ENCODE data around the gene SNX22.

The SNX22 gene

DNA sequence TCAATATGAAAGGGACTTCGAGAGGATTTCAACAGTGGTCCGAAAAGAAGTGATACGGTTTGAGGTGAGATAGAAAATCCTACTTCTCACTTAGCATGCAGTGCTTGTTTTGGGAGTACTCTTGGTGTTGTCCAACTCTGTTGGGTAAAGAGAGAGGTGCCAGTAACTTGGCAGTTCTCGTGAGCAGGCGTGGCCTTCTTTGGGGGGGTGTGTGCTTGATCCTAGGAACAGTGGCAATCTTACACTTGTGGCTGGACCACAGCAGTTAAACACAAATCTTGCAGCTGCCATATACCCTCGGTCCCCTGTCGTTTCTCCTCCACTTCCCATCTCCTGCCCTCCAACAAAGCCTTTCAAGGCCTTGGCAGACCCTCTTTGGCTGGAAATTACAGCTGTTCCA is 15.2 kb upstream of the SNX22 start:
- H3K9ac ChIP-seq (ENCODE audit: low read length), result no peak overlapping the region
- no peaks in the 10 kb centered on the region for H3K9me3 ChIP-seq (ENCODE audit: control insufficient read depth, low read length)
- H3K36me3 ChIP-seq (ENCODE audit: control insufficient read depth, insufficient read depth, low read length, severe bottlenecking), result peaks cover 74% of the 10 kb centered on the region
- DNase-seq (ENCODE audit: low read depth), result no peak
- H3K4me1 ChIP-seq (ENCODE audit: control insufficient read depth, insufficient read depth, low read length), result peaks cover 11% of the 10 kb centered on the region
- H3K4me3 ChIP-seq (ENCODE audit: low read length), result no peak overlapping the region
- no peaks in the 10 kb centered on the region for H3K27me3 ChIP-seq (replicated peaks; ENCODE audit: control insufficient read depth, insufficient read depth, low read length)

DNA sequence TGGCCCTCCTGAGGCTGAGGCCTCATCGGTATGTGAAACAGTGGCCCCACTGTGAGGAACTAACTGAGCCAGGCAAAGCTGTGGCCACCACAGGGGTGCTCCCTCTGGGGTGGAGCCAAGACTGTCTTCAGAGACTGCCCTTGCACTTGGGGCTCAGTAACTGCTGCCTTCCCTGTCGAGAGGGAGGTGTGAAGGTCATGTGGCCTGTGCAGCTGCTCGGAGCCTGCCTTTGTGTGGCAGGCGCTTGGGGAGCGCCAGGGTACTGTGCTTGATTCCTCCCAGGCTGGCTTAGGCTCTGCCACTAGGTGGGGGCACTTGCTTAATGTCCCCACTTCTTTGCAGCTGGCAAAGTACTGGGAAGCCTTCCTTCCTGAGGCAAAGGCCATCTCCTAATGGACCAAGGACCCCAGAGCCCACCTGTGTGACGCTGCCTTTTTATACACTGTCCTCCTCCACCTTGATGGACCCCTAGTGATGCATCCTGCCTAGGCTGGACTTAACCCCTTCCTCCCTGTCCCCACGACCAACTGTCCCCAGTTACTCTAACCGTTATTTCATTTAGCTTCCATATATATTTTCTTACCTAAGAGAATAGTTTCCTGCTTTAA is 14.2 kb upstream of the SNX22 start:
- Histone ChIP-seq H3K9me3 (ENCODE audit: control insufficient read depth, low read length) (no peaks in the 10 kb centered on the region), H3K4me1 (ENCODE audit: control insufficient read depth, insufficient read depth, low read length) (peaks cover 11% of the 10 kb centered on the region), H3K27me3 (replicated peaks; ENCODE audit: control insufficient read depth, insufficient read depth, low read length) (no peaks in the 10 kb centered on the region), H3K36me3 (ENCODE audit: control insufficient read depth, insufficient read depth, low read length, severe bottlenecking) (peaks cover 73% of the 10 kb centered on the region), H3K4me3 (ENCODE audit: low read length) (no peak overlapping the region), H3K9ac (ENCODE audit: low read length) (no peak overlapping the region)
- no peak for DNase-seq (ENCODE audit: low read depth)

DNA sequence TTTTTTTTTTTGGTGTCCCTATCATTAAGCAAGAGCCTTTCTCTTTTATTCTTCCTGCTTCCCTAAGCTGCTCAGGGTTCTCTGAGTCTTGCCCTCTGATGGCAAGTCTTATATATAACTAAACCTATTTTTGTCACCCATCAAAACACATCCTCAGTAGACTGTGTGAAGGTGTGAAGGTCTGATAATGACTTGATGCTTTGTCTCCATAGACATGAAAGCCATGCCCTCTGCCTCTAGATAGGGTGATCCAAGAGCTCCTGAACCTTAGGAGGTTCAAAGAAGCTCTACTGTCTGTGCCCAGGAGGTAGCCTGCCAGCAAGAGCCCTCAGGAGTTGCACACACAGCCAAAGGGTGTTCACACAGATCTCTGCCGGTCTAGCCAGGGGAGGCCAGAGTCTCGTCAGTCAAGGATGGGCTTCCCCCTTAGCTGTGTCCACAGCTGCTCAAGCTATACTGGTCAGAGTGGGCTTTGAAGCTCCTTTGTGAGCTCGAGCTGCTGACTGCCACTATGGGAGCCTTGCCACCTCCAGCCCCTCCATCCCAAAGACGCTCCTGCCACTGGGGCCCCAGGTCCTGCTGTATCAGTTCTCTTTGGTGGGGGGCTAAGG is 13.1 kb upstream of the SNX22 start:
- Histone ChIP-seq H3K9ac (ENCODE audit: low read length) (no peak overlapping the region), H3K4me1 (ENCODE audit: control insufficient read depth, insufficient read depth, low read length) (peaks cover 11% of the 10 kb centered on the region), H3K9me3 (ENCODE audit: control insufficient read depth, low read length) (no peaks in the 10 kb centered on the region), H3K36me3 (ENCODE audit: control insufficient read depth, insufficient read depth, low read length, severe bottlenecking) (peaks cover 76% of the 10 kb centered on the region), H3K27me3 (replicated peaks; ENCODE audit: control insufficient read depth, insufficient read depth, low read length) (no peaks in the 10 kb centered on the region), H3K4me3 (ENCODE audit: low read length) (no peak overlapping the region)
- no peak for DNase-seq (ENCODE audit: low read depth)

DNA sequence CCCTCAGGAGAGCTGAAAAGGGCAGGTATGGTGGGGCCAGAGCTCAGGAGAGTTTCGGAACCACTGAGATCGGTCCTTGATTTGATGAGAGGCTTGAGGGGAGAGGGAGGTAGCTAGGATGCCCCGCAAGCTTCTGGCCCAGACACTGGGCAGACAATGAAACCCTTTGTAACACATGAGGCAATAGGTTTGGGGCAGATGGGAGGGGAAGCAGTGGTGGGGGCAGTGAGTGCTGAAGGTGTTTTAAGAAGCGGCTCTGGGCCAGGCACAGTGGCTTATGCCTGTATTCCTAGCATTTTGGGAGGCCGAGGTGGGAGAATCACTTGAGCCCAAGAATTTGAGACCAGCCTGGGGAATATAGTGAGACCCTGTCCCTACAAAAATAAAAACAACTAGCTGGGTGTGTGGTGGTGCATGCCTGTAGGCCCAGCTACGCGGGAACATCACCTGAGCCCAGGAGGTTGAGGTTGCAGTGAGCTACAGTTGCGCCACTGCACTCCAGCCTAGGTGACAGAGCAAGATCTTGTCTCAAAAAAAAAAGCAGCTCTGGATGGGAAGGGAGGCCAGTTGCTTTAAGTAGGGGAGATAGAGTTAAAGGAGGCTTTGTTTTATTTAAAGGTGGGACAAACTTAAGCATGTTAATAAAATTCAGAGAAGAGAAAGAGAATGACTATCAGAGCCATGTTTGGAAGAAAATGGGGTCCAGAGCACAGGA is 9.6 kb upstream of the SNX22 start:
- no peak overlapping the region for H3K9ac ChIP-seq (ENCODE audit: low read length)
- no peaks in the 10 kb centered on the region for H3K9me3 ChIP-seq (ENCODE audit: control insufficient read depth, low read length)
- H3K27me3 ChIP-seq (replicated peaks; ENCODE audit: control insufficient read depth, insufficient read depth, low read length), result no peaks in the 10 kb centered on the region
- no peak overlapping the region for H3K4me3 ChIP-seq (ENCODE audit: low read length)
- H3K4me1 ChIP-seq (ENCODE audit: control insufficient read depth, insufficient read depth, low read length), result no peaks in the 10 kb centered on the region
- DNase-seq (ENCODE audit: low read depth), result no peak
- peaks cover 68% of the 10 kb centered on the region for H3K36me3 ChIP-seq (ENCODE audit: control insufficient read depth, insufficient read depth, low read length, severe bottlenecking)

DNA sequence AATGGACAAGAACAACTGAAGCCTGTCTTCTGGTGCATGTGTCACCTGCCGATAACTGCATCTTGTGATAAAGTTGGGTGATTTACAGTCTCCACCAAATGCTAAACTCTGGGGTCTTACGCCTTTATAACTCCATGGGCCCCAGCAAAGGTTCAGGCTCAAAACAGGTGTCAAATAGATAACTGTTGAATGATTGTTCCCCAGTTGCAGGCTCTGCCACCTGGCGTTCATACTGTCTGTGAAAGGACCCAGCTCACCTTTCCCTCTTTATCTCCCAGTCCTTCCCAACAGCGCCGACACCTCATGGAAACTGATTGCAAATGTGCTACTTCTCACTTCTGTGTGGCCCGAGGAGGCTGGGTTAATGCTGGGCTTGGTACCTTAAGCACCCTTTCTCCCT is 8.3 kb upstream of the SNX22 start:
- no peak for DNase-seq (ENCODE audit: low read depth)

DNA sequence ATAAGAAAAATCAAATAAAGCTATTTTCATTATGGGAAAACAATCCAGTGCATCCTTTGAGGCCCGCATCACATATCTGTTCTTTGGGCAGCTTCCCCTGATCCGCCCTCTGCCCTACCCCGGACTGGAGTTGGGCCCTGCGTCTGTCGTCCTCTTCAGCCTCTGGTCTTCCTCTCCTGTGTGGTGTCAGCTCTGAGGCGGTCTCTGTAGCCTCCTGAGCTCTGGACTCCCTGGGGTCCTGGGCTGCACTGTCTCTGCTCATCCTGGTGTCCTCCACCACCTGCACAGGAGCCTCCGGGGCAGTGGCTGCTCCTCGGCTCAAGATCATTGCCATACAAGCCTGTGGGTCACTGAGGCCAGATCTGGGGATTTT is 7.4 kb upstream of the SNX22 start:
- no peak overlapping the region for H3K4me3 ChIP-seq (ENCODE audit: low read length)
- no peak for DNase-seq (ENCODE audit: low read depth)
- H3K9ac ChIP-seq (ENCODE audit: low read length), result no peak overlapping the region
- no peaks in the 10 kb centered on the region for H3K27me3 ChIP-seq (replicated peaks; ENCODE audit: control insufficient read depth, insufficient read depth, low read length)
- no peaks in the 10 kb centered on the region for H3K4me1 ChIP-seq (ENCODE audit: control insufficient read depth, insufficient read depth, low read length)
- H3K36me3 ChIP-seq (ENCODE audit: control insufficient read depth, insufficient read depth, low read length, severe bottlenecking), result peaks cover 47% of the 10 kb centered on the region
- H3K9me3 ChIP-seq (ENCODE audit: control insufficient read depth, low read length), result no peaks in the 10 kb centered on the region

More for the DNA sequence above, 8.3 kb upstream of the SNX22 start:
- Histone ChIP-seq H3K4me1 (ENCODE audit: control insufficient read depth, insufficient read depth, low read length) (no peaks in the 10 kb centered on the region), H3K27me3 (replicated peaks; ENCODE audit: control insufficient read depth, insufficient read depth, low read length) (no peaks in the 10 kb centered on the region), H3K4me3 (ENCODE audit: low read length) (no peak overlapping the region), H3K9me3 (ENCODE audit: control insufficient read depth, low read length) (no peaks in the 10 kb centered on the region), H3K36me3 (ENCODE audit: control insufficient read depth, insufficient read depth, low read length, severe bottlenecking) (peaks cover 54% of the 10 kb centered on the region), H3K9ac (ENCODE audit: low read length) (no peak overlapping the region)

DNA sequence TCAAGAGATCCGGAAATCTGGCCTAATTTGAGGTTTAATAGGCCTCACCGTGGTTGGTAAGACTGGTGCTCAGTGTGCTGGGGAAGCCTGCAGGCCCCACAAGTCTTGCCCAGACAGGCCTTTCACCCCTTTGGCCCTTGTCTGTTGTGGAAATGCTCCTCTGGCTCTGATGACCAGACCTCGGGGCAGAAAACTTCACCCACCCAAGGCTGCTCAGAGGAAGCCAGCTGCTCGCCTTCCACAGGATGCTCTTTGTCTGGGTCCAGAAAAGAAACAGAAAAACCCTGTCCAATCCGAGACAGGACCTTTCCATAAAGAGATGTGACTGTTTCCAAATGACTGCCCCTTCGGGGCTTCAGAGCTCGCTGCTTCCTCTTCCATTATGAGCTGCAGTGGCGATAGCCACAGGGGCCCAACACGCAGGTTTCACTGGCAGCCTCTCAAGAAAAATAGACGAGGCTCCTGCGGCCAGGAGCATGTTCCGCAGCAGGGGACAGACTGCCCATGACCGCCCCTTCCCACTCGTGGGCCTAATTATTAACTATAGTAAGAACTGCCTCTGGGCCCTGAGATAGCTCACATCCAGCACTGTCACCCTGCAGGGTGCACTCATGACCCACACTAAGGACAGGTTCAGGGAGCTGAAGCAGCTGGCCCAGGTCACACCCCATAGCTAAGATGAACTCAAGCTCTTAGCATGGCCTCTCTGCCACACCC is 6.8 kb upstream of the SNX22 start:
- H3K9me3 ChIP-seq (ENCODE audit: control insufficient read depth, low read length), result no peaks in the 10 kb centered on the region
- no peak overlapping the region for H3K9ac ChIP-seq (ENCODE audit: low read length)
- no peak for DNase-seq (ENCODE audit: low read depth)
- H3K4me3 ChIP-seq (ENCODE audit: low read length), result no peak overlapping the region
- H3K27me3 ChIP-seq (replicated peaks; ENCODE audit: control insufficient read depth, insufficient read depth, low read length), result no peaks in the 10 kb centered on the region
- H3K4me1 ChIP-seq (ENCODE audit: control insufficient read depth, insufficient read depth, low read length), result no peaks in the 10 kb centered on the region
- H3K36me3 ChIP-seq (ENCODE audit: control insufficient read depth, insufficient read depth, low read length, severe bottlenecking), result peaks cover 47% of the 10 kb centered on the region

DNA sequence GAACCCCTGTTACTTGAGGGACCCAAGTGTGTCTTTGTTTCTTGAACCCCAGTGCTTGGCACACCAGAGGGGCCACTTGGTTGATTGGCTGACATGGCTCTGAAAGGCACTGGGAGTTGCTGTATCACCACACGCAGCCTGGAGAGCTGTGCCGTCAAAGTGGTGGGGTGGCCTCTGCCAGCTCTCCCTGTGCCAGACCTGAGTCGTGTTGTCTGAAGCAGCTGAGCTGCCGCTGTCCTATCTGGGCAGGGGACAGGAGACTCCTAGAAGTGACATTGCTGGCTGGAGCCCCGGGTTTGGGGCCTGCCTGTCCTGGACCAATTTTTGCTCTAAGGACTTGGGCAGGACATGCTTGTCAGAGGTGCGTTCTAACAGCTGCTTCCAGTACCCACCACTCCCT is 5.5 kb upstream of the SNX22 start:
- no peaks in the 10 kb centered on the region for H3K27me3 ChIP-seq (replicated peaks; ENCODE audit: control insufficient read depth, insufficient read depth, low read length)
- H3K4me3 ChIP-seq (ENCODE audit: low read length), result no peak overlapping the region
- no peak overlapping the region for H3K9ac ChIP-seq (ENCODE audit: low read length)
- DNase-seq (ENCODE audit: low read depth), result no peak
- no peaks in the 10 kb centered on the region for H3K4me1 ChIP-seq (ENCODE audit: control insufficient read depth, insufficient read depth, low read length)
- H3K36me3 ChIP-seq (ENCODE audit: control insufficient read depth, insufficient read depth, low read length, severe bottlenecking), result peaks cover 43% of the 10 kb centered on the region
- no peaks in the 10 kb centered on the region for H3K9me3 ChIP-seq (ENCODE audit: control insufficient read depth, low read length)

DNA sequence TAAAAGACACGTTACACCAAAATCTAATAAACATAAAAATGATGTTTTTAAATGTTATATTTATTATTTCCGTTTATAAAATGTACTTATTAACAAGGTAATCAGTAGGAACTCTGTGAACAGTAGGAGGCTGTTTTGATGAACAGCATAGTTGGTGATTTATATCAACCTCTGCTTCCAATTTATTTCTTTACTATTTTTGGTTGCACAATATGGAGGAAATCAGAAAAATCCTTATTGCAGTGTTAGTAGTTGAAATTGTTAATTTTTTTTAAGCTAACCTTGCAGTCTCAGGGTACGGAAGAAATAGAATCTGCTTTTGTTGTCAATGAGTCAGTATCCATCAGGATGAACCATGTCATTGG is 5.0 kb upstream of the SNX22 start:
- H3K4me3 ChIP-seq (ENCODE audit: low read length), result no peak overlapping the region
- DNase-seq (ENCODE audit: low read depth), result peak; percentile 31
- no peaks in the 10 kb centered on the region for H3K27me3 ChIP-seq (replicated peaks; ENCODE audit: control insufficient read depth, insufficient read depth, low read length)
- peaks cover 39% of the 10 kb centered on the region for H3K36me3 ChIP-seq (ENCODE audit: control insufficient read depth, insufficient read depth, low read length, severe bottlenecking)
- H3K4me1 ChIP-seq (ENCODE audit: control insufficient read depth, insufficient read depth, low read length), result peaks cover 2% of the 10 kb centered on the region
- no peaks in the 10 kb centered on the region for H3K9me3 ChIP-seq (ENCODE audit: control insufficient read depth, low read length)
- H3K9ac ChIP-seq (ENCODE audit: low read length), result no peak overlapping the region

DNA sequence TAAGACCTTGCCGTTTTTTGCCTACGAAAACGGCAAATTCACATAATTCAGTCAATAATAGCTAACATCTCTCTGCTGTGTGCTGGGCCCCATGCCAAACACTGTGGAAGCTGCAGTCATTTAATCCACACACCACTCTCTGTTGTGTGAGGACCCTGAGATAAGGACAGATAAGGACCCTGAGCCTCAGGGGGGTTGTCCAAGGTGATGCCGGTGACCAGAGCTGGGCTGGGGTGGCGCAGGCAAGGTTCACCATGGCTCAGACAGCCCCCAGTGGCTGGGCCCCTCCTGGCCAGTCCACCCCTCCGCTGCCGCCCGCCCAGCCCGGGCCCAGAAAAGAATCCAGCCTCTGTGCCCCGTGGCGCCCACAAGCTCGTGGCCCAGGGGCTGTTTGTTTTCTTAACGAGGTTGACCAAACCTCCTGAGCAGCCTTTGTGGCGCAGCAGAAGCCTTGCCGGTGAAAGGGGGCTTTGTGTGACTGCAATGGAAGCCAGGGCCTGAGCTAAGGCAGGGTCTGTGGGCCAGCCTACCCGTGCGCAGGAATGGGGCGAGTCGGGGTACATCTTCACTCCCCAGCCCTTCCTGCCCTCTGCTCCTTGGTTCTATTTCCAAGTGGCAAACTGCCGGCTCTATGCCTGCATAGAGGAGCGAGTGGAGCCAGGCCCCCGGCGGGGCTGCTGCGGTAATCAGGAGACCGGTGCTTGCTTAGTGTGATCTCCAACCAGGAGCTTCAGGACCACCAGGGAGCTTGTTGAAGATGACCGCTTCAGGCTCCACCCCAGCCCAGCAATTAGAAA is 4.4 kb upstream of the SNX22 start:
- DNase-seq (ENCODE audit: low read depth), result peak; percentile 33

DNA sequence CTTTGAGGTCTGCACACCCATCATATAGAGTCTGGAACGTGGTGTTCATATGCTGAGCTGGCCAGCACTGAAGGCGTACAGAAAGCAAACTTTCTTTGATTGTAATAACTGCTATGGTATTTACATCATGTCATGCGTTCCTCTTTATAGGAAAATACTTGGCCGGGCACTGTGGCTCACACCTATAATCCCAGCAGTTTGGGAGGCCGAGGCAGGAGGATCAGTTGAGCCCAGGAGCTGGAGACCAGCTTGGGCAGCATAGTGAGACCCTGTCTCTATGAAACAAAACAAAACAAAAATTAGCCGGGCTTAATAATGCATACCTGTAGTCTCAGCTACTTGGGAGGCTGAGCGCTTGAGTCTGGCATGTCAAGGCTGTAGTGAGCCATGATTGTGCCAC is 3.4 kb upstream of the SNX22 start:
- no peak for DNase-seq (ENCODE audit: low read depth)
- H3K36me3 ChIP-seq (ENCODE audit: control insufficient read depth, insufficient read depth, low read length, severe bottlenecking), result peaks cover 23% of the 10 kb centered on the region
- H3K9ac ChIP-seq (ENCODE audit: low read length), result no peak overlapping the region
- peaks cover 6% of the 10 kb centered on the region for H3K27me3 ChIP-seq (replicated peaks; ENCODE audit: control insufficient read depth, insufficient read depth, low read length)
- peaks cover 6% of the 10 kb centered on the region for H3K4me1 ChIP-seq (ENCODE audit: control insufficient read depth, insufficient read depth, low read length)
- no peak overlapping the region for H3K4me3 ChIP-seq (ENCODE audit: low read length)
- H3K9me3 ChIP-seq (ENCODE audit: control insufficient read depth, low read length), result no peaks in the 10 kb centered on the region

More for the DNA sequence above, 4.4 kb upstream of the SNX22 start:
- H3K9ac ChIP-seq (ENCODE audit: low read length), result no peak overlapping the region
- peaks cover 6% of the 10 kb centered on the region for H3K4me1 ChIP-seq (ENCODE audit: control insufficient read depth, insufficient read depth, low read length)
- H3K36me3 ChIP-seq (ENCODE audit: control insufficient read depth, insufficient read depth, low read length, severe bottlenecking), result peaks cover 33% of the 10 kb centered on the region
- no peak overlapping the region for H3K4me3 ChIP-seq (ENCODE audit: low read length)
- no peaks in the 10 kb centered on the region for H3K9me3 ChIP-seq (ENCODE audit: control insufficient read depth, low read length)
- no peaks in the 10 kb centered on the region for H3K27me3 ChIP-seq (replicated peaks; ENCODE audit: control insufficient read depth, insufficient read depth, low read length)

All from adipocyte (in vitro differentiated cells).